HEK293 (cell line): ENCODE results near the gene BEGAIN.

Source experiments
- CTCF ChIA-PET: fragments of 350-600 bp; formaldehyde crosslinking; extraction: SDS; loops from one replicate; lab custom pipeline; 2021; ENCODE audit warnings: antibody characterized with exemption; lab: Yijun Ruan, JAX
- POLR2A ChIA-PET: fragments of 300-600 bp; formaldehyde crosslinking; extraction: SDS; loops from one replicate; lab custom pipeline; 2020; ENCODE audit warnings: antibody characterized with exemption, inconsistent platforms; lab: Yijun Ruan, JAX
- H3K27ac ChIP-seq: fragments of 200-500 bp; sonication (Bioruptor generic); 2 replicates; pipeline ENCODE4 v1.5.1; 2014; ENCODE audit warnings: low read depth, low read length, control low read depth, inconsistent platforms; ENCODE audit errors: extremely low read depth
- H3K36me3 ChIP-seq, 2 experiments: fragments of 200-500 bp in 1 of 2; sonication (Bioruptor generic) in 1 of 2; 1 replicate in 1 of 2; 2 replicates in 1 of 2; pipeline ENCODE4 v1.5.1; 2014 to 2017; ENCODE audit warnings: inconsistent platforms in 2 of 2, low read length in 2 of 2; ENCODE audit not compliant: control insufficient read depth in 2 of 2, insufficient read depth in 1 of 2
- H3K4me1 ChIP-seq: fragments of 200-500 bp; sonication (Bioruptor generic); 2 replicates; pipeline ENCODE4 v1.5.1; 2014; ENCODE audit warnings: mild to moderate bottlenecking, low read length, inconsistent platforms; ENCODE audit not compliant: control insufficient read depth, insufficient read depth
- H3K4me3 ChIP-seq: 2 replicates; pipeline ENCODE4 v1.5.1; 2011; ENCODE audit warnings: low read depth, mild to moderate bottlenecking, control low read depth, low read length, moderate library complexity
- H3K9me3 ChIP-seq: fragments of 200-500 bp; sonication (Bioruptor generic); 2 replicates; pipeline ENCODE4 v1.5.1; 2014; ENCODE audit warnings: low read depth, low read length, inconsistent platforms; ENCODE audit not compliant: control insufficient read depth, insufficient read depth
- AEBP2 ChIP-seq: fragments of 450-650 bp; formaldehyde crosslinking; IDR thresholded peaks from 2 replicates; pipeline ENCODE4 v1.5.1; 2016; ENCODE audit warnings: missing biosample characterization, missing genetic modification characterization, borderline replicate concordance
- BCL11A ChIP-seq: fragments of 450-650 bp; formaldehyde crosslinking; IDR thresholded peaks from 2 replicates; pipeline ENCODE4 v1.5.1; 2016; ENCODE audit warnings: low read depth, missing biosample characterization, missing genetic modification characterization
- GLI2 ChIP-seq: fragments of 450-650 bp; formaldehyde crosslinking; IDR thresholded peaks from 2 replicates; pipeline ENCODE4; 2017; ENCODE audit warnings: missing biosample characterization, missing genetic modification characterization, low read depth, borderline replicate concordance
- GLIS1 ChIP-seq: fragments of 450-650 bp; formaldehyde crosslinking; IDR thresholded peaks from 2 replicates; pipeline ENCODE4 v1.5.1; 2016; ENCODE audit warnings: missing biosample characterization, missing genetic modification characterization
- HOXA7 ChIP-seq: sonication (generic); formaldehyde crosslinking; IDR thresholded peaks from 2 replicates; pipeline ENCODE4 v1.8.1; 2022; ENCODE audit warnings: missing genetic modification reagents, borderline replicate concordance
- KLF10 ChIP-seq: fragments of 450-650 bp; IDR thresholded peaks from 2 replicates; pipeline ENCODE4 v1.5.1; 2018; ENCODE audit warnings: missing biosample characterization, mild to moderate bottlenecking, missing genetic modification characterization
- PATZ1 ChIP-seq: fragments of 450-650 bp; formaldehyde crosslinking; IDR thresholded peaks from 2 replicates; pipeline ENCODE4 v1.5.1; 2016; ENCODE audit warnings: missing biosample characterization, missing genetic modification characterization
- PRDM4 ChIP-seq: fragments of 450-650 bp; formaldehyde crosslinking; IDR thresholded peaks from 2 replicates; pipeline ENCODE4 v1.5.1; 2017; ENCODE audit warnings: missing biosample characterization, missing genetic modification characterization
- YY1 ChIP-seq: fragments of 450-650 bp; formaldehyde crosslinking; IDR thresholded peaks from 2 replicates; pipeline ENCODE4 v1.5.1; 2018; ENCODE audit warnings: missing biosample characterization, missing genetic modification characterization
- ZBTB20 ChIP-seq: fragments of 450-650 bp; formaldehyde crosslinking; IDR thresholded peaks from 2 replicates; pipeline ENCODE4 v1.5.1; 2016; ENCODE audit warnings: missing biosample characterization, missing genetic modification characterization
- ZEB2 ChIP-seq: fragments of 450-650 bp; formaldehyde crosslinking; IDR thresholded peaks from 2 replicates; pipeline ENCODE4 v1.5.1; 2016; ENCODE audit warnings: missing biosample characterization, missing genetic modification characterization
- ZNF140 ChIP-seq: fragments of 450-650 bp; formaldehyde crosslinking; IDR thresholded peaks from 2 replicates; pipeline ENCODE4 v1.5.1; 2016; ENCODE audit warnings: missing biosample characterization, missing genetic modification characterization
- ZNF155 ChIP-seq: fragments of 450-650 bp; formaldehyde crosslinking; IDR thresholded peaks from 2 replicates; pipeline ENCODE4 v1.5.1; 2016; ENCODE audit warnings: missing biosample characterization, missing genetic modification characterization
- ZNF174 ChIP-seq: fragments of 450-650 bp; formaldehyde crosslinking; IDR thresholded peaks from 2 replicates; pipeline ENCODE4 v1.5.0; 2017; ENCODE audit warnings: missing biosample characterization, mild to moderate bottlenecking, missing genetic modification characterization
- ZNF24 ChIP-seq: fragments of 450-650 bp; formaldehyde crosslinking; IDR thresholded peaks from 2 replicates; pipeline ENCODE4 v1.5.1; 2016; ENCODE audit warnings: missing biosample characterization, missing genetic modification characterization
- ZNF292 ChIP-seq: fragments of 450-650 bp; formaldehyde crosslinking; IDR thresholded peaks from 2 replicates; pipeline ENCODE4 v1.5.1; 2016; ENCODE audit warnings: low read depth, missing biosample characterization, missing genetic modification characterization, borderline replicate concordance
- ZNF394 ChIP-seq: fragments of 450-650 bp; formaldehyde crosslinking; IDR thresholded peaks from 2 replicates; pipeline ENCODE4 v1.5.1; 2016; ENCODE audit warnings: missing biosample characterization, missing genetic modification characterization, mild to moderate bottlenecking, moderate library complexity, borderline replicate concordance
- ZNF561 ChIP-seq: fragments of 450-650 bp; IDR thresholded peaks from 2 replicates; pipeline ENCODE4 v1.5.1; 2018; ENCODE audit warnings: missing biosample characterization, missing genetic modification characterization, borderline replicate concordance
- ZNF629 ChIP-seq: fragments of 450-650 bp; formaldehyde crosslinking; IDR thresholded peaks from 2 replicates; pipeline ENCODE4 v1.5.1; 2017; ENCODE audit warnings: missing biosample characterization, missing genetic modification characterization
- ZNF677 ChIP-seq: fragments of 450-650 bp; IDR thresholded peaks from 2 replicates; pipeline ENCODE4 v1.5.0; 2018; ENCODE audit warnings: missing biosample characterization, mild to moderate bottlenecking, missing genetic modification characterization, moderate library complexity
- ZNF776 ChIP-seq: fragments of 450-650 bp; formaldehyde crosslinking; IDR thresholded peaks from 2 replicates; pipeline ENCODE4 v1.5.0; 2017; ENCODE audit warnings: missing biosample characterization, missing genetic modification characterization, borderline replicate concordance
- ZNF777 ChIP-seq: fragments of 450-650 bp; formaldehyde crosslinking; IDR thresholded peaks from 2 replicates; pipeline ENCODE4 v1.5.1; 2017; ENCODE audit warnings: missing biosample characterization, missing genetic modification characterization, borderline replicate concordance
- ZSCAN18 ChIP-seq: fragments of 450-650 bp; formaldehyde crosslinking; IDR thresholded peaks from 2 replicates; pipeline ENCODE4 v1.5.1; 2016; ENCODE audit warnings: missing biosample characterization, missing genetic modification characterization
- TF ChIP-seq, protein P1 (sequence below): fragments of 450-650 bp; formaldehyde crosslinking; IDR thresholded peaks from 2 replicates; pipeline ENCODE4 v1.5.1; 2016; ENCODE audit warnings: missing biosample characterization, missing genetic modification characterization, low read depth
- TF ChIP-seq, protein P2 (sequence below): sonication (generic); formaldehyde crosslinking; IDR thresholded peaks from 2 replicates; pipeline ENCODE4 v1.8.1; 2022; ENCODE audit warnings: mild to moderate bottlenecking, moderate library complexity, missing genetic modification reagents
- TF ChIP-seq, protein P3 (sequence below): fragments of 450-650 bp; formaldehyde crosslinking; IDR thresholded peaks from 2 replicates; pipeline ENCODE4 v1.5.1; 2016; ENCODE audit warnings: missing biosample characterization, missing genetic modification characterization

BEGAIN gene

GRCh38 chr14:100547633-100548294 is 39.5 kb downstream of the BEGAIN start:
- POLR2A ChIA-PET: no interaction called here
- CTCF ChIA-PET: no interaction called here
- peaks cover 14% of the 10 kb centered on the region for H3K4me1 ChIP-seq
- TF ChIP-seq AEBP2 (tag by site-specific recombination) (no peak), ZNF777 (no peak), BCL11A (tag by site-specific recombination) (no peak), ZNF677 (tag by site-specific recombination) (no peak), HOXA7 (CRISPR knock-in tag) (no peak), ZEB2 (tag by site-specific recombination) (no peak), ZNF629 (0 out of 2 replicates have a peak, but pooled peaks have one; percentile 17), PATZ1 (tag by site-specific recombination) (0 out of 2 replicates have a peak, but pooled peaks have one; percentile 21), YY1 (tag by site-specific recombination) (no peak), ZSCAN18 (tag by site-specific recombination) (no peak), ZNF140 (tag by site-specific recombination) (no peak), ZNF292 (tag by site-specific recombination) (no peak), ZNF561 (tag by site-specific recombination) (no peak), ZNF394 (tag by site-specific recombination) (0 out of 2 replicates have a peak, but pooled peaks have one; percentile 43), ZNF174 (tag by site-specific recombination) (no peak), ZNF155 (tag by site-specific recombination) (no peak), PRDM4 (tag by site-specific recombination) (no peak), ZBTB20 (peak; percentile 18; the same call in 1 of the 2 replicates), ZNF776 (no peak), GLI2 (tag by site-specific recombination) (no peak), ZNF24 (tag by site-specific recombination) (no peak), KLF10 (peak; percentile 49; the same call in 1 of the 2 replicates), GLIS1 (tag by site-specific recombination) (peak; percentile 64)
- TF ChIP-seq, protein P1, sequence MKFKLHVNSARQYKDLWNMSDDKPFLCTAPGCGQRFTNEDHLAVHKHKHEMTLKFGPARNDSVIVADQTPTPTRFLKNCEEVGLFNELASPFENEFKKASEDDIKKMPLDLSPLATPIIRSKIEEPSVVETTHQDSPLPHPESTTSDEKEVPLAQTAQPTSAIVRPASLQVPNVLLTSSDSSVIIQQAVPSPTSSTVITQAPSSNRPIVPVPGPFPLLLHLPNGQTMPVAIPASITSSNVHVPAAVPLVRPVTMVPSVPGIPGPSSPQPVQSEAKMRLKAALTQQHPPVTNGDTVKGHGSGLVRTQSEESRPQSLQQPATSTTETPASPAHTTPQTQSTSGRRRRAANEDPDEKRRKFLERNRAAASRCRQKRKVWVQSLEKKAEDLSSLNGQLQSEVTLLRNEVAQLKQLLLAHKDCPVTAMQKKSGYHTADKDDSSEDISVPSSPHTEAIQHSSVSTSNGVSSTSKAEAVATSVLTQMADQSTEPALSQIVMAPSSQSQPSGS (tag by site-specific recombination): no peak
- TF ChIP-seq, protein P2, sequence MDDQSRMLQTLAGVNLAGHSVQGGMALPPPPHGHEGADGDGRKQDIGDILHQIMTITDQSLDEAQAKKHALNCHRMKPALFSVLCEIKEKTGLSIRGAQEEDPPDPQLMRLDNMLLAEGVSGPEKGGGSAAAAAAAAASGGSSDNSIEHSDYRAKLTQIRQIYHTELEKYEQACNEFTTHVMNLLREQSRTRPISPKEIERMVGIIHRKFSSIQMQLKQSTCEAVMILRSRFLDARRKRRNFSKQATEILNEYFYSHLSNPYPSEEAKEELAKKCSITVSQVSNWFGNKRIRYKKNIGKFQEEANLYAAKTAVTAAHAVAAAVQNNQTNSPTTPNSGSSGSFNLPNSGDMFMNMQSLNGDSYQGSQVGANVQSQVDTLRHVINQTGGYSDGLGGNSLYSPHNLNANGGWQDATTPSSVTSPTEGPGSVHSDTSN (CRISPR knock-in tag): no peak
- TF ChIP-seq, protein P3, sequence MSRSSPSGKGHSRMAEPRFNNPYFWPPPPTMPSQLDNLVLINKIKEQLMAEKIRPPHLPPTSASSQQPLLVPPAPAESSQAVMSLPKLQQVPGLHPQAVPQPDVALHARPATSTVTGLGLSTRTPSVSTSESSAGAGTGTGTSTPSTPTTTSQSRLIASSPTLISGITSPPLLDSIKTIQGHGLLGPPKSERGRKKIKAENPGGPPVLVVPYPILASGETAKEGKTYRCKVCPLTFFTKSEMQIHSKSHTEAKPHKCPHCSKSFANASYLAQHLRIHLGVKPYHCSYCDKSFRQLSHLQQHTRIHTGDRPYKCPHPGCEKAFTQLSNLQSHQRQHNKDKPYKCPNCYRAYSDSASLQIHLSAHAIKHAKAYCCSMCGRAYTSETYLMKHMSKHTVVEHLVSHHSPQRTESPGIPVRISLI: no peak

More at GRCh38 chr14:100547633-100548294, 39.5 kb downstream of the BEGAIN start:
- no peaks in the 10 kb centered on the region for H3K36me3 ChIP-seq
- no peak overlapping the region for H3K4me3 ChIP-seq
- H3K9me3 ChIP-seq: no peaks in the 10 kb centered on the region
- peak overlapping the region; percentile 14; the same call in 1 of the 2 replicates for H3K27ac ChIP-seq
